ENCODE data around the gene ZCCHC4.

DNA sequence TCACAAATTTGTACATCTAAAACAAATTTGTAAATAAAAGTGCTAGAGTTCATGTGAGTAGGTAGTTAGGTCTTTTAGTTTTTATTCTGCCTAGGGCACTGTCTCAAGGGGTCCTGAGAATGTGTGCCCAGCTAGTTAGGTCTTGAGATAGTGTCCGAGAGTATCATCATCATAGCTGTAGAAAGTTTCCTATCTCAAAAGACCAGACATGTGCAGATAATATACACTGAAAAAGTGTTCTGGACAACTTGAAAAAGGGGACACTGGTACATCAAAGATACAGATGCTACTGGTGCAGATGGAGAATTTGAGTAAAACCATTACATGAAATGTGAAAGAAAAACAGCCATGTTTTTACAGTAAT, 1.8 kb upstream of the ZCCHC4 start:
- TF ChIP-seq CTCF (IDR thresholded peaks at IDR 0.05) (no peak), POLR2AphosphoS5 (IDR thresholded peaks at IDR 0.05) (no peak), POLR2A (IDR thresholded peaks at IDR 0.05) (no peak)
